Measurements from ENCODE around the gene JPH4.

The JPH4 gene

GRCh38 chr14:23566778-23567185, 11.8 kb downstream of the JPH4 start:
- peak overlapping the region; percentile 68 for H3K4me3 ChIP-seq (ENCODE audit: low read length)
- peak; percentile 32; the same call in 1 of the 2 replicates for TF ChIP-seq CTCF (conservative IDR thresholded peaks at IDR 0.05; ENCODE audit: low read length)
- DNase-seq (ENCODE audit: low read depth) = peak; percentile 20

- H3K4me3 ChIP-seq (ENCODE audit: low read length) = no peak overlapping the region
Measured at GRCh38 chr14:23566112-23566777, 12.3 kb downstream of the JPH4 start.

GRCh38 chr14:23565626-23566025, 13.0 kb downstream of the JPH4 start:
- no peak for DNase-seq (ENCODE audit: low read depth)
- TF ChIP-seq CTCF (conservative IDR thresholded peaks at IDR 0.05; ENCODE audit: low read length) = no peak
- H3K4me3 ChIP-seq (ENCODE audit: low read length) = no peak overlapping the region

More at GRCh38 chr14:23566112-23566777, 12.3 kb downstream of the JPH4 start:
- TF ChIP-seq CTCF (conservative IDR thresholded peaks at IDR 0.05; ENCODE audit: low read length) = no peak
- no peak for DNase-seq (ENCODE audit: low read depth)

- no peak for DNase-seq (ENCODE audit: low read depth)
- no peak overlapping the region for H3K4me3 ChIP-seq (ENCODE audit: low read length)
- no peak for TF ChIP-seq CTCF (conservative IDR thresholded peaks at IDR 0.05; ENCODE audit: low read length)
Measured at GRCh38 chr14:23564876-23565275, 13.7 kb downstream of the JPH4 start.

- DNase-seq (ENCODE audit: low read depth) = no peak
- TF ChIP-seq CTCF (conservative IDR thresholded peaks at IDR 0.05; ENCODE audit: low read length) = no peak
- H3K4me3 ChIP-seq (ENCODE audit: low read length) = no peak overlapping the region
Measured at GRCh38 chr14:23564181-23564812, 14.3 kb downstream of the JPH4 start.

- no peak overlapping the region for H3K4me3 ChIP-seq (ENCODE audit: low read length)
- no peak for DNase-seq (ENCODE audit: low read depth)
- TF ChIP-seq CTCF (conservative IDR thresholded peaks at IDR 0.05; ENCODE audit: low read length) = no peak
Measured at GRCh38 chr14:23563473-23564180, 15.0 kb downstream of the JPH4 start.

All from AG10803 (cell line).